ENCODE data around the gene NPRL2. TPM values are rescaled to one million over a fixed set of nuclear protein-coding genes. Genes with fewer than 3 reads are reported as not detected.

The NPRL2 gene
- total and polyA plus RNA-seq, 2 of the 13 experiments (the other 11 are each of a cell fraction or from before 2014, with no cell fraction given), result 30.6 to 51.4 TPM

DNA sequence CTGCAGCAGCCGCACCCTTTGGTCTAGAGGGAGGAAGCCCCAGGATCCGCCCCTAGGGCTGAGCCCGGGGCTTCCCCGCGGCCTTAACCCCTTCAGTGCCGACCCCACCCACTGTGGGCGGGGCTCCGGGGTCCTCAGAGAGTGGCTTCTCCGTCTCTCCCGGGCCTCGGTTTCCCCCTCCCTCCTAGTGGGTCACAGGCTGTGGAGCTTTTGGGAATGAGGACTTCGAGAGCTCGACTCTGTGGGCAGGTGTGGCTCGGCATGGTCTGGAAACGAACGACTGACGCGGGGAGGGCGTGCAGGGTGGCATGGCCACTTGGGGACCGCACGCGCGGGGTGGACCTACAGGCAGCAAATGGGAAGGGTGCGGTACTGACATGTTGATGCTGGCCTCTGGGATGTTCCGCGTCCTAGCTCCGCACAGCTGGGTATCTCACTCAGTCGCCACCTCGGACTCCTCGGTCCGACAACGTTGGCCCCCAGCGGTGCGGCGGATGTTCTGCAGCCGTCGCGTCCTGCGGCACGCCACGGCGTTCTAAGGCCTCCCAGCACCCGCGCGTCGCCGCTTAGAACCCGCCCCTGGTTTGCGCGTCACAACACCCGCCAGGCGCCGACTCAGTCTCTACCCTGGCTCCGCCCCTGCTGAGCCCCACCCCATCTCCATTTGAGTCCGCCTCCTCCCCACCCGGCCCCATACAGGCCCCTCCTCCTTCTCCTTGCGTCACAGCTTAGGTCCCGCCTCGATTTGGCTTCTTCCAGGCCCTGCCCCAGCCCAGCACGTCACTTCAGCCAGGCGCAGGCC is 51.5 kb downstream of the NPRL2 start, which contains the start of the genes HYAL3 and NAA80 (continued):
- TF ChIP-seq ZNF775 (CRISPR knock-in tag; IDR thresholded peaks at IDR 0.05; ENCODE audit: borderline replicate concordance), result no peak
- 0 out of 2 replicates have a peak, but pooled peaks have one; percentile 49 for TF ChIP-seq ZBTB20 (CRISPR knock-in tag; IDR thresholded peaks at IDR 0.05; ENCODE audit: borderline replicate concordance, low read depth)
- TF ChIP-seq, protein P1, sequence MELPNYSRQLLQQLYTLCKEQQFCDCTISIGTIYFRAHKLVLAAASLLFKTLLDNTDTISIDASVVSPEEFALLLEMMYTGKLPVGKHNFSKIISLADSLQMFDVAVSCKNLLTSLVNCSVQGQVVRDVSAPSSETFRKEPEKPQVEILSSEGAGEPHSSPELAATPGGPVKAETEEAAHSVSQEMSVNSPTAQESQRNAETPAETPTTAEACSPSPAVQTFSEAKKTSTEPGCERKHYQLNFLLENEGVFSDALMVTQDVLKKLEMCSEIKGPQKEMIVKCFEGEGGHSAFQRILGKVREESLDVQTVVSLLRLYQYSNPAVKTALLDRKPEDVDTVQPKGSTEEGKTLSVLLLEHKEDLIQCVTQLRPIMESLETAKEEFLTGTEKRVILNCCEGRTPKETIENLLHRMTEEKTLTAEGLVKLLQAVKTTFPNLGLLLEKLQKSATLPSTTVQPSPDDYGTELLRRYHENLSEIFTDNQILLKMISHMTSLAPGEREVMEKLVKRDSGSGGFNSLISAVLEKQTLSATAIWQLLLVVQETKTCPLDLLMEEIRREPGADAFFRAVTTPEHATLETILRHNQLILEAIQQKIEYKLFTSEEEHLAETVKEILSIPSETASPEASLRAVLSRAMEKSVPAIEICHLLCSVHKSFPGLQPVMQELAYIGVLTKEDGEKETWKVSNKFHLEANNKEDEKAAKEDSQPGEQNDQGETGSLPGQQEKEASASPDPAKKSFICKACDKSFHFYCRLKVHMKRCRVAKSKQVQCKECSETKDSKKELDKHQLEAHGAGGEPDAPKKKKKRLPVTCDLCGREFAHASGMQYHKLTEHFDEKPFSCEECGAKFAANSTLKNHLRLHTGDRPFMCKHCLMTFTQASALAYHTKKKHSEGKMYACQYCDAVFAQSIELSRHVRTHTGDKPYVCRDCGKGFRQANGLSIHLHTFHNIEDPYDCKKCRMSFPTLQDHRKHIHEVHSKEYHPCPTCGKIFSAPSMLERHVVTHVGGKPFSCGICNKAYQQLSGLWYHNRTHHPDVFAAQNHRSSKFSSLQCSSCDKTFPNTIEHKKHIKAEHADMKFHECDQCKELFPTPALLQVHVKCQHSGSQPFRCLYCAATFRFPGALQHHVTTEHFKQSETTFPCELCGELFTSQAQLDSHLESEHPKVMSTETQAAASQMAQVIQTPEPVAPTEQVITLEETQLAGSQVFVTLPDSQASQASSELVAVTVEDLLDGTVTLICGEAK (IDR thresholded peaks at IDR 0.05), result no peak
- TF ChIP-seq, protein P1 (CRISPR knock-in tag; IDR thresholded peaks at IDR 0.05), result no peak; the same call in none of the 2 replicates
- peak; percentile 67; the same call in 1 of the 2 replicates for TF ChIP-seq YEATS4 (CRISPR knock-in tag; IDR thresholded peaks at IDR 0.05; ENCODE audit: borderline replicate concordance)
- TF ChIP-seq MEIS2 (CRISPR knock-in tag; IDR thresholded peaks at IDR 0.05), result peak; percentile 42; the same call in 1 of the 2 replicates
- TF ChIP-seq, protein P2, sequence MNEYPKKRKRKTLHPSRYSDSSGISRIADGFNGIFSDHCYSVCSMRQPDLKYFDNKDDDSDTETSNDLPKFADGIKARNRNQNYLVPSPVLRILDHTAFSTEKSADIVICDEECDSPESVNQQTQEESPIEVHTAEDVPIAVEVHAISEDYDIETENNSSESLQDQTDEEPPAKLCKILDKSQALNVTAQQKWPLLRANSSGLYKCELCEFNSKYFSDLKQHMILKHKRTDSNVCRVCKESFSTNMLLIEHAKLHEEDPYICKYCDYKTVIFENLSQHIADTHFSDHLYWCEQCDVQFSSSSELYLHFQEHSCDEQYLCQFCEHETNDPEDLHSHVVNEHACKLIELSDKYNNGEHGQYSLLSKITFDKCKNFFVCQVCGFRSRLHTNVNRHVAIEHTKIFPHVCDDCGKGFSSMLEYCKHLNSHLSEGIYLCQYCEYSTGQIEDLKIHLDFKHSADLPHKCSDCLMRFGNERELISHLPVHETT (CRISPR knock-in tag; conservative IDR thresholded peaks at IDR 0.05), result no peak; the same call in 1 of the 2 replicates
- peak; percentile 31; the same call in 1 of the 2 replicates for TF ChIP-seq BCL6 (CRISPR knock-in tag; IDR thresholded peaks at IDR 0.05)
- TF ChIP-seq ZNF34 (CRISPR knock-in tag; IDR thresholded peaks at IDR 0.05; ENCODE audit: borderline replicate concordance), result no peak
- TF ChIP-seq ZNF337 (CRISPR knock-in tag; IDR thresholded peaks at IDR 0.05; ENCODE audit: borderline replicate concordance, low read depth), result no peak
- no peak; the same call in 1 of the 2 replicates for TF ChIP-seq TOE1 (CRISPR knock-in tag; IDR thresholded peaks at IDR 0.05)
- no peak for TF ChIP-seq HOXA7 (CRISPR knock-in tag; IDR thresholded peaks at IDR 0.05)
- TF ChIP-seq, protein P3, sequence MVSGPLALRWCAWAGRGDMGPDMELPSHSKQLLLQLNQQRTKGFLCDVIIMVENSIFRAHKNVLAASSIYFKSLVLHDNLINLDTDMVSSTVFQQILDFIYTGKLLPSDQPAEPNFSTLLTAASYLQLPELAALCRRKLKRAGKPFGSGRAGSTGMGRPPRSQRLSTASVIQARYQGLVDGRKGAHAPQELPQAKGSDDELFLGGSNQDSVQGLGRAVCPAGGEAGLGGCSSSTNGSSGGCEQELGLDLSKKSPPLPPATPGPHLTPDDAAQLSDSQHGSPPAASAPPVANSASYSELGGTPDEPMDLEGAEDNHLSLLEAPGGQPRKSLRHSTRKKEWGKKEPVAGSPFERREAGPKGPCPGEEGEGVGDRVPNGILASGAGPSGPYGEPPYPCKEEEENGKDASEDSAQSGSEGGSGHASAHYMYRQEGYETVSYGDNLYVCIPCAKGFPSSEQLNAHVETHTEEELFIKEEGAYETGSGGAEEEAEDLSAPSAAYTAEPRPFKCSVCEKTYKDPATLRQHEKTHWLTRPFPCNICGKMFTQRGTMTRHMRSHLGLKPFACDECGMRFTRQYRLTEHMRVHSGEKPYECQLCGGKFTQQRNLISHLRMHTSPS (CRISPR knock-in tag; IDR thresholded peaks at IDR 0.05; ENCODE audit: low read depth), result peak; percentile 54; the same call in 1 of the 2 replicates
- TF ChIP-seq, protein P4, sequence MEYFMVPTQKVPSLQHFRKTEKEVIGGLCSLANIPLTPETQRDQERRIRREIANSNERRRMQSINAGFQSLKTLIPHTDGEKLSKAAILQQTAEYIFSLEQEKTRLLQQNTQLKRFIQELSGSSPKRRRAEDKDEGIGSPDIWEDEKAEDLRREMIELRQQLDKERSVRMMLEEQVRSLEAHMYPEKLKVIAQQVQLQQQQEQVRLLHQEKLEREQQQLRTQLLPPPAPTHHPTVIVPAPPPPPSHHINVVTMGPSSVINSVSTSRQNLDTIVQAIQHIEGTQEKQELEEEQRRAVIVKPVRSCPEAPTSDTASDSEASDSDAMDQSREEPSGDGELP (IDR thresholded peaks at IDR 0.05; ENCODE audit: borderline replicate concordance, low read depth), result no peak
- TF ChIP-seq HMG20A (CRISPR knock-in tag; IDR thresholded peaks at IDR 0.05; ENCODE audit: borderline replicate concordance), result no peak

Measured in HepG2 (cell line).